ENCODE measurements around the gene ZNF830. TPM values are rescaled to one million over a fixed set of nuclear protein-coding genes. Genes with fewer than 3 reads are reported as not detected.

The ZNF830 gene
- total and polyA plus RNA-seq, 2 of the 13 experiments (the other 11 are each of a cell fraction or from before 2014, with no cell fraction given) = 6.1 to 19.0 TPM

GRCh38 chr17:34980353-34980680 is 19.0 kb downstream of the ZNF830 start, which contains the start of gene LIG3 (continued):
- TF ChIP-seq HDAC1 (CRISPR knock-in tag; IDR thresholded peaks at IDR 0.05) = peak; percentile 83
- no peak for TF ChIP-seq ZFP36L2 (CRISPR knock-in tag; IDR thresholded peaks at IDR 0.05)
- peak; percentile 87; the same call in 1 of the 2 replicates for TF ChIP-seq MXD1 (CRISPR knock-in tag; IDR thresholded peaks at IDR 0.05)
- no peak for TF ChIP-seq POLR2AphosphoS2 (IDR thresholded peaks at IDR 0.05; ENCODE audit: low read depth, low read length)
- TF ChIP-seq SMC3 (IDR thresholded peaks at IDR 0.05; ENCODE audit: low read length) = no peak
- peak; percentile 73 for TF ChIP-seq TFDP2 (CRISPR knock-in tag; IDR thresholded peaks at IDR 0.05)
- no peak for TF ChIP-seq HNRNPH1 (optimal IDR thresholded peaks at IDR 0.05; ENCODE audit: low read depth, low read length)
- TF ChIP-seq NFIC (IDR thresholded peaks at IDR 0.05; ENCODE audit: low read length) = no peak
- TF ChIP-seq PAX8 (CRISPR knock-in tag; IDR thresholded peaks at IDR 0.05; ENCODE audit: borderline replicate concordance) = no peak
- TF ChIP-seq PRDM4 (CRISPR knock-in tag; IDR thresholded peaks at IDR 0.05; ENCODE audit: borderline replicate concordance) = no peak
- no peak for TF ChIP-seq MBD4 (IDR thresholded peaks at IDR 0.05; ENCODE audit: borderline replicate concordance, low read length)
- no peak for TF ChIP-seq PCBP1 (IDR thresholded peaks at IDR 0.05; ENCODE audit: borderline replicate concordance, low read depth, low read length)
- no peak for TF ChIP-seq KDM1A (CRISPR knock-in tag; IDR thresholded peaks at IDR 0.05)
- TF ChIP-seq POLR2AphosphoS5 (IDR thresholded peaks at IDR 0.05; ENCODE audit: low read depth, low read length) = peak; percentile 85
- no peak for TF ChIP-seq ZFP90 (CRISPR knock-in tag; IDR thresholded peaks at IDR 0.05; ENCODE audit: borderline replicate concordance)
- no peak for TF ChIP-seq TMF1 (CRISPR knock-in tag; IDR thresholded peaks at IDR 0.05; ENCODE audit: low read depth)
- peak; percentile 51 for TF ChIP-seq ZBTB4 (CRISPR knock-in tag; IDR thresholded peaks at IDR 0.05; ENCODE audit: borderline replicate concordance)
- TF ChIP-seq ZFP82 (CRISPR knock-in tag; IDR thresholded peaks at IDR 0.05; ENCODE audit: borderline replicate concordance) = no peak
- 0 out of 2 replicates have a peak, but pooled peaks have one; percentile 50 for TF ChIP-seq ZNF790 (CRISPR knock-in tag; IDR thresholded peaks at IDR 0.05; ENCODE audit: borderline replicate concordance)
- no peak for TF ChIP-seq DPF2 (CRISPR knock-in tag; IDR thresholded peaks at IDR 0.05; ENCODE audit: borderline replicate concordance, low read depth)
- peak; percentile 89 for TF ChIP-seq ZFY (CRISPR knock-in tag; IDR thresholded peaks at IDR 0.05)
